PFSK-1 (cell line): Measurements from ENCODE around the gene IGLL1.

ENCODE experiments used
- FOXP2 ChIP-seq: optimal IDR thresholded peaks from 2 replicates; pipeline ENCODE3; 2011; ENCODE audit warnings: borderline replicate concordance, control low read depth, inconsistent platforms; ENCODE audit not compliant: insufficient read depth; ENCODE audit errors: extremely low read length, extremely low read depth
- POLR2AphosphoS5 ChIP-seq: IDR thresholded peaks from 2 replicates; pipeline ENCODE4 v1.6.1; 2012; ENCODE audit warnings: low read depth, mild to moderate bottlenecking, control low read depth, low read length, moderate library complexity
- SIN3A ChIP-seq: IDR thresholded peaks from 2 replicates; pipeline ENCODE4 v1.6.1; 2012; ENCODE audit warnings: mild to moderate bottlenecking, low read length, moderate library complexity, borderline replicate concordance; ENCODE audit not compliant: insufficient read depth
- TAF1 ChIP-seq: IDR thresholded peaks from 2 replicates; pipeline ENCODE4 v1.6.1; 2012; ENCODE audit warnings: low read length, control low read depth, borderline replicate concordance; ENCODE audit not compliant: insufficient read depth
- TF ChIP-seq, protein P1 (sequence below), 2 experiments: IDR thresholded peaks; 2 replicates each; pipeline versions ENCODE4 v1.6.1 to v1.8.0; 2011 to 2012; ENCODE audit warnings: low read depth in 2 of 2, low read length in 2 of 2, control low read depth in 1 of 2, inconsistent platforms in 1 of 2, mild to moderate bottlenecking in 1 of 2, moderate library complexity in 1 of 2; ENCODE audit not compliant: insufficient read depth in 1 of 2

The IGLL1 gene

GRCh38 chr22:23603266-23603665 is 23.2 kb upstream of the IGLL1 start:
- TF ChIP-seq, protein P1, sequence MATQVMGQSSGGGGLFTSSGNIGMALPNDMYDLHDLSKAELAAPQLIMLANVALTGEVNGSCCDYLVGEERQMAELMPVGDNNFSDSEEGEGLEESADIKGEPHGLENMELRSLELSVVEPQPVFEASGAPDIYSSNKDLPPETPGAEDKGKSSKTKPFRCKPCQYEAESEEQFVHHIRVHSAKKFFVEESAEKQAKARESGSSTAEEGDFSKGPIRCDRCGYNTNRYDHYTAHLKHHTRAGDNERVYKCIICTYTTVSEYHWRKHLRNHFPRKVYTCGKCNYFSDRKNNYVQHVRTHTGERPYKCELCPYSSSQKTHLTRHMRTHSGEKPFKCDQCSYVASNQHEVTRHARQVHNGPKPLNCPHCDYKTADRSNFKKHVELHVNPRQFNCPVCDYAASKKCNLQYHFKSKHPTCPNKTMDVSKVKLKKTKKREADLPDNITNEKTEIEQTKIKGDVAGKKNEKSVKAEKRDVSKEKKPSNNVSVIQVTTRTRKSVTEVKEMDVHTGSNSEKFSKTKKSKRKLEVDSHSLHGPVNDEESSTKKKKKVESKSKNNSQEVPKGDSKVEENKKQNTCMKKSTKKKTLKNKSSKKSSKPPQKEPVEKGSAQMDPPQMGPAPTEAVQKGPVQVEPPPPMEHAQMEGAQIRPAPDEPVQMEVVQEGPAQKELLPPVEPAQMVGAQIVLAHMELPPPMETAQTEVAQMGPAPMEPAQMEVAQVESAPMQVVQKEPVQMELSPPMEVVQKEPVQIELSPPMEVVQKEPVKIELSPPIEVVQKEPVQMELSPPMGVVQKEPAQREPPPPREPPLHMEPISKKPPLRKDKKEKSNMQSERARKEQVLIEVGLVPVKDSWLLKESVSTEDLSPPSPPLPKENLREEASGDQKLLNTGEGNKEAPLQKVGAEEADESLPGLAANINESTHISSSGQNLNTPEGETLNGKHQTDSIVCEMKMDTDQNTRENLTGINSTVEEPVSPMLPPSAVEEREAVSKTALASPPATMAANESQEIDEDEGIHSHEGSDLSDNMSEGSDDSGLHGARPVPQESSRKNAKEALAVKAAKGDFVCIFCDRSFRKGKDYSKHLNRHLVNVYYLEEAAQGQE (IDR thresholded peaks at IDR 0.05; ENCODE audit: insufficient read depth in 1 of 2, low read depth in 2 of 2, low read length in 2 of 2) = no peak

GRCh38 chr22:23598805-23599518 is 18.9 kb upstream of the IGLL1 start:
- TF ChIP-seq SIN3A (no peak), POLR2AphosphoS5 (no peak), TAF1 (no peak), FOXP2 (no peak)
- TF ChIP-seq, protein P1 (IDR thresholded peaks at IDR 0.05; ENCODE audit: insufficient read depth in 1 of 2, low read depth in 2 of 2, low read length in 2 of 2) = no peak

DNA sequence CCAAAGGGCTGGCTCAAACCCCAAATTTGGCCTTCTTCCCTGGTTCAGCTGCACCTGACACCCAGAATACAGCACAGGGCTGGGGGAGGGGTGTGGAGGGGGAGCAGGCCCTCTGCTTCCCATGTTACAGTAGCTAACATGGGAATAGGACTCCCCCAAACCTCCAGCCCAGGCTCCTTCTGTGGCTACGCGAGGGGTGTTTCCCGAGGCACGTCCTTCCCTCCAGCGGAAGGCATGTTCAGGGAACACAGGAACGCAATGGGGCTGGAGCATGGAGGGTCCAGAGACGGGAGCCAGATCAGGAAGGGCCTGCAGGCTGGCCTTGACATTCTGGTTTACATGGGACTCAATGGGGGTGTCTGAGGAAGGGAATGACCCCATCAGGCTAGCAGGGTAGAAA is 11.8 kb upstream of the IGLL1 start:
- no peak for TF ChIP-seq POLR2AphosphoS5
- TF ChIP-seq SIN3A = no peak
- TF ChIP-seq, protein P1 (IDR thresholded peaks at IDR 0.05; ENCODE audit: insufficient read depth in 1 of 2, low read depth in 2 of 2, low read length in 2 of 2) = no peak
- TF ChIP-seq FOXP2 = no peak
- TF ChIP-seq TAF1 = no peak

GRCh38 chr22:23591201-23591791 is 11.2 kb upstream of the IGLL1 start:
- no peak for TF ChIP-seq POLR2AphosphoS5

DNA sequence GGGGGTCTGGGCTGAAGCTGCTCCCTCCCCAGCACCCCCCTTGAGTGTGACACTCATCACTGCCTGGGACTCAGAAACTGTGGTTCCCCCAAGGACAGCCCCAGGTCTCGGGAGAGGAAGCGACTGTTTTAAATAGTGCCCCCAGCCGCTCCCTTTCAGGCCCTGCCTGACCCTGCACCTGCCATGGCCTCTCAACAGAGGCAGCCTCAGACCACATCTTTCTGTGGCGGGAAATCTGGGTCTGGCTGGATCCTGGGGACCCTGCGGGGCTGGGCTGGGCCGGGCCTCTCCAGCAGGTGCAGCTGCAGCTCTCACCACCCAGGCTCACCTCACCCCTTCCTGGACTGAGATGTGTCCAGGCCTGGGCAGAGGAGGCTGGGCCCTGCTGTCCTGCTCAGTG is 3.7 kb upstream of the IGLL1 start:
- TF ChIP-seq FOXP2 = no peak
- TF ChIP-seq POLR2AphosphoS5 = no peak
- TF ChIP-seq SIN3A = no peak
- TF ChIP-seq TAF1 = no peak
- TF ChIP-seq, protein P1 (IDR thresholded peaks at IDR 0.05; ENCODE audit: insufficient read depth in 1 of 2, low read depth in 2 of 2, low read length in 2 of 2) = no peak
